Measurements from ENCODE around the gene ATP12A. TPM values are rescaled to one million over a fixed set of nuclear protein-coding genes. Genes with fewer than 3 reads are reported as not detected.

Gene ATP12A
- total RNA-seq, 1 experiment from 2014 or later: not detected

DNA sequence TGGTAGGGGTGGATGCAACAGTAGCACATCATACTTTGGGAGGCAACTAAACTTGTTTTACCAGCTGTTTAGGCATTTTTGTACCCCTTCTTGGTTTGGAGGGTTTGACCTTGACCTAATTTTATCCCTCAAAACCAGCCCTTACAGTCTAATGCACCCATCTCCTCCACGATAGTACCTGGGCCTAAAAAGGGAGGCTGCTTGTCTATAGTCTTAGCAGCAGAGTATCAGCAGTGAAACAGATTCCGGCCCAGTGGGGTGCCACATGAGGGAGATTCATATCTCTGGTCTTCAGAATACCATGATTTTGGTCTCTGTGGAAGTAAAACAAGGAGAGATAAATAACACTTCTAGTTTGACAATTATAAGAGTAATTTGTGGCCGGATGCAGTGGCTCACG lies 39.5 kb upstream of the ATP12A start:
- in situ Hi-C loops (cut with HindIII; ENCODE audit: low pct_unique_long_range_greater_than_20kb, low sequenced_read_pairs): no loop called here

DNA sequence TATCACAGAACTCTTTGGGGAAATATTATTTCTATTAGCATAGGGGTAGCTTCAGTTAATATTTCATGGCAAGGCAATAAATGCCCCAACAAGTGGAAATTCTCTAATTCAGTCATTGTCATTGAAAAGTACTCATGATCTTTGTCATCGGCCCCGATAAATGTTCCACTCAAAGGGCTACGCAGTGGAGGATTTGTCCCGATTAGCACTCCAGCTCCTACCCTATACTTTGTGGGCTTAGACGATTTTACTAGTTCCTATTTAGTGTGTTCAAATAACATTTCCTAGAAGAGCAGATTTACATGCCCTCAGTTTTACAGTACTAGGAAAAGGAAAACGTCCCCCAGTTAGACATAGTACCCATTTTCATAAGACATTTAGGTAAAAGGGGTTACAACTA lies 38.0 kb upstream of the ATP12A start:
- intact Hi-C loops (cut with micrococcal nuclease; ENCODE audit: unreplicated experiment): no loop called here

More for the DNA sequence above, 39.5 kb upstream of the ATP12A start:
- H3K27ac ChIP-seq (ENCODE audit: low read length): no peak overlapping the region
- ChIA-PET POLR2A (no interaction called here), CTCF (interaction anchor here (0.6 kb wide), 1 partner anchor 88 kb away, joined by 5 read pairs; no protein-coding TSS in a partner anchor)
- no peaks in the 10 kb centered on the region for H3K36me3 ChIP-seq (ENCODE audit: control insufficient read depth, insufficient read depth, low read length)
- DNase-seq (ENCODE audit: low read depth, low spot score) (no peak), ATAC-seq (no peak)
- H3K4me3 ChIP-seq (ENCODE audit: low read depth in 2 of 2, low read length in 2 of 2): no peak overlapping the region
- H3K27me3 ChIP-seq (ENCODE audit: control insufficient read depth, insufficient read depth, low read length): no peaks in the 10 kb centered on the region
- intact Hi-C loops (cut with micrococcal nuclease; ENCODE audit: unreplicated experiment): no loop called here
- no peaks in the 10 kb centered on the region for H3K4me1 ChIP-seq (ENCODE audit: control insufficient read depth, insufficient read depth, low read length)
- no TSS peak for BruUV-seq (replicated peaks)
- TF ChIP-seq, protein P1, sequence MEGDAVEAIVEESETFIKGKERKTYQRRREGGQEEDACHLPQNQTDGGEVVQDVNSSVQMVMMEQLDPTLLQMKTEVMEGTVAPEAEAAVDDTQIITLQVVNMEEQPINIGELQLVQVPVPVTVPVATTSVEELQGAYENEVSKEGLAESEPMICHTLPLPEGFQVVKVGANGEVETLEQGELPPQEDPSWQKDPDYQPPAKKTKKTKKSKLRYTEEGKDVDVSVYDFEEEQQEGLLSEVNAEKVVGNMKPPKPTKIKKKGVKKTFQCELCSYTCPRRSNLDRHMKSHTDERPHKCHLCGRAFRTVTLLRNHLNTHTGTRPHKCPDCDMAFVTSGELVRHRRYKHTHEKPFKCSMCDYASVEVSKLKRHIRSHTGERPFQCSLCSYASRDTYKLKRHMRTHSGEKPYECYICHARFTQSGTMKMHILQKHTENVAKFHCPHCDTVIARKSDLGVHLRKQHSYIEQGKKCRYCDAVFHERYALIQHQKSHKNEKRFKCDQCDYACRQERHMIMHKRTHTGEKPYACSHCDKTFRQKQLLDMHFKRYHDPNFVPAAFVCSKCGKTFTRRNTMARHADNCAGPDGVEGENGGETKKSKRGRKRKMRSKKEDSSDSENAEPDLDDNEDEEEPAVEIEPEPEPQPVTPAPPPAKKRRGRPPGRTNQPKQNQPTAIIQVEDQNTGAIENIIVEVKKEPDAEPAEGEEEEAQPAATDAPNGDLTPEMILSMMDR (IDR thresholded peaks at IDR 0.05): no peak
- no peaks in the 10 kb centered on the region for H3K9me3 ChIP-seq (ENCODE audit: control insufficient read depth, insufficient read depth, low read depth, low read length)

More for the DNA sequence above, 38.0 kb upstream of the ATP12A start:
- in situ Hi-C loops (cut with HindIII; ENCODE audit: low pct_unique_long_range_greater_than_20kb, low sequenced_read_pairs): no loop called here
- ChIA-PET CTCF (no interaction called here), POLR2A (no interaction called here)
- H3K4me1 ChIP-seq (ENCODE audit: control insufficient read depth, insufficient read depth, low read length): no peaks in the 10 kb centered on the region
- no peak for DNase-seq (ENCODE audit: low read depth, low spot score)
- H3K9me3 ChIP-seq (ENCODE audit: control insufficient read depth, insufficient read depth, low read depth, low read length): no peaks in the 10 kb centered on the region
- no peaks in the 10 kb centered on the region for H3K27me3 ChIP-seq (ENCODE audit: control insufficient read depth, insufficient read depth, low read length)
- H3K4me3 ChIP-seq (ENCODE audit: low read depth in 2 of 2, low read length in 2 of 2): no peak overlapping the region
- ATAC-seq: no peak
- no peaks in the 10 kb centered on the region for H3K36me3 ChIP-seq (ENCODE audit: control insufficient read depth, insufficient read depth, low read length)
- H3K27ac ChIP-seq (ENCODE audit: low read length): no peak overlapping the region
- TF ChIP-seq, protein P1 (IDR thresholded peaks at IDR 0.05): no peak
- TF ChIP-seq, protein P2, sequence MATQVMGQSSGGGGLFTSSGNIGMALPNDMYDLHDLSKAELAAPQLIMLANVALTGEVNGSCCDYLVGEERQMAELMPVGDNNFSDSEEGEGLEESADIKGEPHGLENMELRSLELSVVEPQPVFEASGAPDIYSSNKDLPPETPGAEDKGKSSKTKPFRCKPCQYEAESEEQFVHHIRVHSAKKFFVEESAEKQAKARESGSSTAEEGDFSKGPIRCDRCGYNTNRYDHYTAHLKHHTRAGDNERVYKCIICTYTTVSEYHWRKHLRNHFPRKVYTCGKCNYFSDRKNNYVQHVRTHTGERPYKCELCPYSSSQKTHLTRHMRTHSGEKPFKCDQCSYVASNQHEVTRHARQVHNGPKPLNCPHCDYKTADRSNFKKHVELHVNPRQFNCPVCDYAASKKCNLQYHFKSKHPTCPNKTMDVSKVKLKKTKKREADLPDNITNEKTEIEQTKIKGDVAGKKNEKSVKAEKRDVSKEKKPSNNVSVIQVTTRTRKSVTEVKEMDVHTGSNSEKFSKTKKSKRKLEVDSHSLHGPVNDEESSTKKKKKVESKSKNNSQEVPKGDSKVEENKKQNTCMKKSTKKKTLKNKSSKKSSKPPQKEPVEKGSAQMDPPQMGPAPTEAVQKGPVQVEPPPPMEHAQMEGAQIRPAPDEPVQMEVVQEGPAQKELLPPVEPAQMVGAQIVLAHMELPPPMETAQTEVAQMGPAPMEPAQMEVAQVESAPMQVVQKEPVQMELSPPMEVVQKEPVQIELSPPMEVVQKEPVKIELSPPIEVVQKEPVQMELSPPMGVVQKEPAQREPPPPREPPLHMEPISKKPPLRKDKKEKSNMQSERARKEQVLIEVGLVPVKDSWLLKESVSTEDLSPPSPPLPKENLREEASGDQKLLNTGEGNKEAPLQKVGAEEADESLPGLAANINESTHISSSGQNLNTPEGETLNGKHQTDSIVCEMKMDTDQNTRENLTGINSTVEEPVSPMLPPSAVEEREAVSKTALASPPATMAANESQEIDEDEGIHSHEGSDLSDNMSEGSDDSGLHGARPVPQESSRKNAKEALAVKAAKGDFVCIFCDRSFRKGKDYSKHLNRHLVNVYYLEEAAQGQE (IDR thresholded peaks at IDR 0.05; ENCODE audit: insufficient read depth in 1 of 2, low read depth in 2 of 2, low read length in 1 of 2): no peak
- TF ChIP-seq SIN3A (IDR thresholded peaks at IDR 0.05; ENCODE audit: borderline replicate concordance, insufficient read depth, low read depth, low read length) (no peak), TCF7L2 (IDR thresholded peaks at IDR 0.05; ENCODE audit: low read depth, low read length) (no peak), POLR2AphosphoS5 (IDR thresholded peaks at IDR 0.05; ENCODE audit: low read depth, low read length) (no peak)
- no TSS peak for BruUV-seq (replicated peaks)
